GM21737 (cell line): Measurements from ENCODE around the gene CNPPD1.

Experiments
- ATAC-seq: cut with Tn5 transposase; IDR thresholded peaks from one replicate; pipeline ENCODE4 v1.9.1; 2021; ENCODE audit warnings: mild to moderate bottlenecking, moderate library complexity; ENCODE audit not compliant: unreplicated experiment

CNPPD1 gene

DNA sequence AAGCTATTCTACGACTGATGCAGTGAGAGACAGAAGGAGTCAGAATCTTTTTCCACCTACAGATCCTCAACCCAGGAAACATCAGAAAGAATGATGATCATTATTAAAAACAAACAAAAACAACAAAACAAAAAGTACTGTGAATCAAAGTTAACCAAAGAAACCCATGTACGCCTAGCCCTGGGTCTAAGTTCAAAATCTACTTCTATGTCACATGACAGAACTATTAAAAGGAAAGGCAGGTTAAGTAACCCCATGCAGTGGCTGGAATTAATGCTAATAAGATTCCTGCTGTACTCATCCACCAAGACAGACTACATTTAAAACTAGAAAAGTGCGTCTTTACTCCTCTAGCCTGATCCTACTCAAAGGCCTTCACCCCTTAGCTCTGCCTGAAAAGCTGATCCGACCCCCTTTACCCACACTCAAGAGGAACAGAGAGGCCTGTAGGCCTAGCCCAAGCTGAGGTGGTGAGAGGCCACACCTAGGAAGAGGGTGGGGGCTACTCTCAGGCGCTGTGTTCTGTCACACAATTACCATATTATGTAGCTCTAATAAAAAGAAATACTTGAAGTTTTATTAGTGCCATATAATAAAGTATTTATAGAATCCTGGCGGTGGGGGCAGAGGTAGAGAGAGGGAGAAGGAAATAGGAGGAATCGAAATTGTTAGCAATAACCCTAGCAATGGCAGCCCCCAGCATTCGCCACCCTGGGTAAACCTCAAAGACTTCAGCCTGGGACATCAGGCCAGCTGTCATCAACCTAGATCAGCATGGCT lies 53.2 kb downstream of the CNPPD1 start:
- ATAC-seq = no peak

DNA sequence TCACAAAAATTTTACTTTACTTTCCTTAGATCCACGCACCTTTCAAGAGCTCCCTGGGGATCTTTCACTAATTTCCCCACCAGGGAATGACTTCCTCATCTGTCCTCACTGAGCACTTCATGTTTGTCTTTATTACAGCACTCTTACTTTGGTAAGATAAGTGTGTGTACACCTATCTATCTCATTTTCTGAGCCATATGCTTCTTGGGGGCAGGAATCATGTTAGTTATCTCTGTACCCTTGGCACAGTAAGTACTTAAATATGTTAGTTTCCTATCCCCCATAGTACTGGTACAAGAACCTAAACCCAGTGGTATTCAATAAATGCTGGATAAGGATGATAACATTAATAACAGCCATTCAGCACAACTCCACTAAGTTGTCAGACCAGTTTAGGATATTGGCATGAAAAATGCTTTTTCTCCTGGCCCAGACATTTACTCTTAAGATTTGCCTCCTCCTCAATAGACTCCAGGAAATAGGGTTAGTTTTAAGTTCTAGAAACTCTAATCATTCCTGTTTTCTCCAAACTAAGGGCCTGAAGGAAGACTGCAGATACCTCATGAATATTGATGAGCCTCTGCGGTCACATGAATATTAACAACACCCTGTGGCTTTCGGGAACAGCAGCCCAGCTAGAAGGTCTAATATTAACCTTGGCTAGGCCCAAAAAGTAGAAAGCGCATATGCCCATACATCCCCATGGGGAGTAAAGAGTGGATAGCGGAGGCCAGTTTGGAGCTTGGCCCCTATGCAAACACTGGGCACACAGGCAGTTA lies 54.3 kb downstream of the CNPPD1 start:
- ATAC-seq = no peak
